GM12892 (cell line): ENCODE data around the gene CNPY1.

Source experiments
- POLR2A ChIP-seq: IDR thresholded peaks from 2 replicates; pipeline ENCODE4 v1.6.1; 2011; ENCODE audit warnings: low read depth, low read length, control low read depth
- POLR2AphosphoS5 ChIP-seq: IDR thresholded peaks from 2 replicates; pipeline ENCODE4 v1.6.1; 2011; ENCODE audit warnings: low read depth, low read length, control low read depth

- TF ChIP-seq POLR2A (no peak), POLR2AphosphoS5 (no peak)
Measured at GRCh38 chr7:155551785-155552611, 5.6 kb upstream of the CNPY1 start.
